Chondrocyte (in vitro differentiated cells): ENCODE data around the gene LRRC8C. TPM values are rescaled to one million over a fixed set of nuclear protein-coding genes. Genes with fewer than 3 reads are reported as not detected.

ENCODE experiments used
- DNase-seq: peaks from one replicate; pipeline ENCODE4 v3.0.0; 2021; ENCODE audit warnings: mixed read lengths, low spot score
- H3K27ac Mint-ChIP-seq: one replicate; pipeline ENCODE4 v1.8.0; 2021; ENCODE audit warnings: mild to moderate bottlenecking, moderate library complexity, mixed read lengths; ENCODE audit not compliant: unreplicated experiment
- H3K27me3 Mint-ChIP-seq: 2 replicates; pipeline ENCODE4 v1.8.0; 2021; ENCODE audit warnings: low read depth, mixed read lengths
- H3K36me3 Mint-ChIP-seq: 2 replicates; pipeline ENCODE4 v1.8.0; 2021; ENCODE audit warnings: low read depth, mixed read lengths
- H3K4me1 Mint-ChIP-seq: 2 replicates; pipeline ENCODE4 v1.8.0; 2021; ENCODE audit warnings: low read depth, mild to moderate bottlenecking, mixed read lengths
- H3K4me3 Mint-ChIP-seq: one replicate; pipeline ENCODE4 v1.8.0; 2021; ENCODE audit warnings: mild to moderate bottlenecking, moderate library complexity, mixed read lengths; ENCODE audit not compliant: unreplicated experiment
- H3K9me3 Mint-ChIP-seq: 2 replicates; pipeline ENCODE4 v1.8.0; 2021; ENCODE audit warnings: low read depth, mixed read lengths
- CTCF ChIP-seq: fragments of 200-600 bp; sonication (generic); IDR thresholded peaks from 2 replicates; pipeline ENCODE4 v1.5.0; 2021; ENCODE audit warnings: antibody characterized with exemption, mild to moderate bottlenecking, moderate library complexity
- total RNA-seq: library from RNA; stranded (reverse); gene quantifications from 3 replicates; pipeline ENCODE4 v1.2.1, GENCODE V29; 2021

LRRC8C gene
- total RNA-seq, 1 donor from 2014 or later, result 2.3 TPM

GRCh38 chr1:89739844-89740216 lies 106.9 kb downstream of the LRRC8C start:
- peaks cover 21% of the 10 kb centered on the region for H3K4me1 Mint-ChIP-seq
- H3K4me3 Mint-ChIP-seq, result no peak overlapping the region
- DNase-seq, result no peak
- no peaks in the 10 kb centered on the region for H3K9me3 Mint-ChIP-seq
- no peak overlapping the region for H3K27ac Mint-ChIP-seq
- H3K36me3 Mint-ChIP-seq, result no peaks in the 10 kb centered on the region
- no peaks in the 10 kb centered on the region for H3K27me3 Mint-ChIP-seq
- no peak for TF ChIP-seq CTCF

GRCh38 chr1:89743788-89744187 lies 110.9 kb downstream of the LRRC8C start:
- no peaks in the 10 kb centered on the region for H3K36me3 Mint-ChIP-seq
- no peak overlapping the region for H3K27ac Mint-ChIP-seq
- H3K9me3 Mint-ChIP-seq, result no peaks in the 10 kb centered on the region
- no peak for DNase-seq
- H3K4me1 Mint-ChIP-seq, result peaks cover 16% of the 10 kb centered on the region
- TF ChIP-seq CTCF, result no peak
- H3K27me3 Mint-ChIP-seq, result no peaks in the 10 kb centered on the region
- H3K4me3 Mint-ChIP-seq, result no peak overlapping the region

- no peak for TF ChIP-seq CTCF
- Mint-ChIP-seq H3K27ac (no peak overlapping the region), H3K4me3 (no peak overlapping the region), H3K36me3 (no peaks in the 10 kb centered on the region), H3K27me3 (no peaks in the 10 kb centered on the region), H3K9me3 (no peaks in the 10 kb centered on the region), H3K4me1 (no peaks in the 10 kb centered on the region)
- DNase-seq, result no peak
Measured at GRCh38 chr1:89746424-89747149, 113.7 kb downstream of the LRRC8C start.

GRCh38 chr1:89753761-89754160 lies 120.8 kb downstream of the LRRC8C start:
- Mint-ChIP-seq H3K4me1 (peaks cover 6% of the 10 kb centered on the region), H3K36me3 (no peaks in the 10 kb centered on the region), H3K9me3 (no peaks in the 10 kb centered on the region), H3K27me3 (no peaks in the 10 kb centered on the region), H3K4me3 (no peak overlapping the region), H3K27ac (no peak overlapping the region)
- no peak for DNase-seq
- TF ChIP-seq CTCF, result no peak

- no peaks in the 10 kb centered on the region for H3K27me3 Mint-ChIP-seq
- no peak for DNase-seq
- TF ChIP-seq CTCF, result no peak
- no peak overlapping the region for H3K4me3 Mint-ChIP-seq
- no peak overlapping the region for H3K27ac Mint-ChIP-seq
- H3K9me3 Mint-ChIP-seq, result no peaks in the 10 kb centered on the region
- H3K4me1 Mint-ChIP-seq, result peaks cover 6% of the 10 kb centered on the region
- no peaks in the 10 kb centered on the region for H3K36me3 Mint-ChIP-seq
Measured at GRCh38 chr1:89754518-89754917, 121.6 kb downstream of the LRRC8C start.
